Kasumi-1 (cell line): Measurements from ENCODE around the gene HLA-G.
"Not testable (repeated sequence)": the region's sequence is repeated elsewhere in the genome, so short reads cannot be mapped to it uniquely, and the experiment has no call there.

Source experiments
- DNase-seq, 2 experiments: peaks; one replicate each; lab custom pipeline; 2025; lab: John Stamatoyannopoulos, UW

The HLA-G gene

DNA sequence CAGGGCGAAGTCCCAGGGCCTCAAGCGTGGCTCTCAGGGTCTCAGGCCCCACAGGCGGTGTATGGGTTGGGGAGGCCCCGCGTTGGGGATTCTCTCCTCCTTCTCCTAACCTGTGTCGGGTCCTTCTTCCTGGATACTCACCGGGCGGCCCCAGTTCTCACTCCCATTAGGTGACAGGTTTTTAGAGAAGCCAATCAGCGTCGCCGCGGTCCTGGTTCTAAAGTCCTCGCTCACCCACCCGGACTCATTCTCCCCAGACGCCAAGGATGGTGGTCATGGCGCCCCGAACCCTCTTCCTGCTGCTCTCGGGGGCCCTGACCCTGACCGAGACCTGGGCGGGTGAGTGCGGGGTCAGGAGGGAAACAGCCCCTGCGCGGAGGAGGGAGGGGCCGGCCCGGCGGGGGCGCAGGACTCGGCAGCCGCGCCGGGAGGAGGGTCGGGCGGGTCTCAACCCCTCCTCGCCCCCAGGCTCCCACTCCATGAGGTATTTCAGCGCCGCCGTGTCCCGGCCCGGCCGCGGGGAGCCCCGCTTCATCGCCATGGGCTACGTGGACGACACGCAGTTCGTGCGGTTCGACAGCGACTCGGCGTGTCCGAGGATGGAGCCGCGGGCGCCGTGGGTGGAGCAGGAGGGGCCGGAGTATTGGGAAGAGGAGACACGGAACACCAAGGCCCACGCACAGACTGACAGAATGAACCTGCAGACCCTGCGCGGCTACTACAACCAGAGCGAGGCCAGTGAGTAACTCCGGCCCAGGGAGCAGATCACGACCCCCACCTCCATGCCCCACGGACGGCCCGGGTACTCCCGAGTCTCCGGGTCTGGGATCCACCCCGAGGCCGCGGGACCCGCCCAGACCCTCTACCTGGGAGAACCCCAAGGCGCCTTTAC lies at the start of gene HLA-G:
Gene HLA-G, plus strand, starts transcription at position 247 of the 892 bp plus-strand sequence. Its CDS starts 20 bp downstream, at position 267.
- no peak for DNase-seq

DNA sequence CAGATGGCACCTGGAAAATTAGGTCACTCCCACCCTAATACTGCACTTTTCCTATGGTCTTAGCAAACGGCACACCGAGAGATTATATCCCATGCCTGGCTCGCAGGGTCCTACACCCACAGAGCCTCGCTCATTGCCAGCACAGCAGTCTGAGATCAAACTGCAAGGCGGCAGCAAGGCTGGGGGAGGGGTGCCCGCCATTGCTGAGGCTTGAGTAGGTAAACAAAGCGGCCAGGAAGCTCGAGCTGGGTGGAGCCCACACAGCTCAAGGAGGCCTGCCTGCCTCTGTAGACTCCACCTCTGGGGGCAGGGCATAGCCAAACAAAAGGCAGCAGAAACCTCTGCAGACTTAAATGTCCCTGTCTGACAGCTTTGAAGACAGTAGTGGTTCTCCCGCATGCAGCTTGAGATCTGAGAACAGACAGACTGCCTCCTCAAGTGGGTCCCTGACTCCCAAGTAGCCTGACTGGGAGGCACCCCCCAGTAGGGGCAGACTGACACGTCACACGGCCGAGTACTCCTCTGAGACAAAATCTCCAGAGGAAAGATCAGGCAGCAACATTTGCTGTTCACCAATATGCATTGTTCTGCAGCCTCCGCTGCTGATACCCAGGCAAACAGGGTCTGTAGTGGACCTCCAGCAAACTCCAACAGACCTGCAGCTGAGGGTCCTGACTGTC lies 47.5 kb upstream of the HLA-G start:
- DNase-seq: not testable (repeated sequence)

DNA sequence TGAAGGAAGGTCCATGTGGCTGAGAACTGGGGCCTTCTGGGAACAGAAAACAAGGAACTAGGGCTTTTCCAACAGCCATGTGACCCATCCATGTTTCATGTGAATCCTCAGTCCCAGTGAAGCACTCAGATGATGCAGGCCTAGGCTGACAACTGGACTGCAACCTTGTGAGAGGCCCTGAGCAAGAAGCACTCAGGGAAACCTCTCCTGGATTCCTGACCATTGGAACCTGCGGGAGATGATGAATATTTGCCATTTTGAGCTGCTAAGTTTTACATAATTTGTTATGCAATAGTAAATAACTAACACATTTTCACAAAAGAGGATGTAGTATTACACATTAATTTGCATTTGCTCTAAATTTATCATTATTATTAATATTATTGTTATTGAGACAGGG lies 38.4 kb upstream of the HLA-G start:
- no peak for DNase-seq

DNA sequence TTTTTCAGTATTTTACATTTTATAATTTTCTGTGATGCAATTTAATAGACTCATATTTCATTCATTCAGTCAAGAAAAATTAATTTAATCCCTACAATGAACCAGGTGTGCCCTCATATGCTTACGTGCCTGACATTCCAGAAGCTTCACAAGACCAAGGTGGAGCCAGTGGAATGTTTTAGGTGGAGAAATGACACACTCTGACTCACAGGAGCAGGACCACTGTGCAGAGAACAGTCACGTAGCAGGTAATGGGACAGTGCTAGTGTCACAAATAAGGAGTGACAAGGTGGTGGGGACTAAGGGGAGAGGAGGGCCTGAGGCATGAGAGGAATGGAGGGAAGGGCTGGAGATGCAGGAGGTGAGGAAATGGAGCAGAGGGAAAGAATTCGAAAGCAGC lies 37.0 kb upstream of the HLA-G start:
- no peak for DNase-seq

DNA sequence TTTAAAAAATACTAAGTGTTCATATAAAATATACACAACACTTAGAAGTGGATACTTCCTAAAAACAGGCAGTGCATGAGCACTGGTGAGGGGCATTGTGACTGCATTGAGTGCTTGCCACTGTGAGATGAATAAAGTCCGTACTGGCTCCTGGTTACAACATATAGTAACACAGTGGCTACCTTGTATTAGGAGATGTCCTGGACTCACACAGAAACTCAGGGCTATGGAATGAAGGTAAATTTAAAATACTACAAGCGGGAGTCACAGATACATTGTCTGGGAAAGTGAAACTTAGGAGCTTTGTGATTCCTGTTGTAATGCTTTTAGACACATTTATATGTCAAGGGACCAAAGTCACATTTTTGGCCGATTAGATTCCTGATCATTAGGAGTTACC lies 36.5 kb upstream of the HLA-G start:
- no peak for DNase-seq

DNA sequence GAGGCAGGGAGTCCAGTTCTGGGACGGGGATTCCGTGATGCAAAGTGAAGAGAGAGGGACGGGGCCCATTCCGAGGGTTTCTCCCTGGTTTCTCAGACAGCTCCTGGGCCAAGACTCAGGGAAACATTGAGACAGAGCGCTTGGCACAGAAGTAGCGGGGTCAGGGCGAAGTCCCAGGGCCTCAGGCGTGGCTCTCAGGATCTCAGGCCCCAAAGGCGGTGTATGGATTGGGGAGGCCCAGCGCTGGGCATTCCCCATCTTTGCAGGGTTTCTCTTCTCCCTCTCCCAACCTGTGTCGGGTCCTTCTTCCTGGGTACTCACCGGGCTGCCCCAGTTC lies 35.9 kb upstream of the HLA-G start:
- no peak for DNase-seq

DNA sequence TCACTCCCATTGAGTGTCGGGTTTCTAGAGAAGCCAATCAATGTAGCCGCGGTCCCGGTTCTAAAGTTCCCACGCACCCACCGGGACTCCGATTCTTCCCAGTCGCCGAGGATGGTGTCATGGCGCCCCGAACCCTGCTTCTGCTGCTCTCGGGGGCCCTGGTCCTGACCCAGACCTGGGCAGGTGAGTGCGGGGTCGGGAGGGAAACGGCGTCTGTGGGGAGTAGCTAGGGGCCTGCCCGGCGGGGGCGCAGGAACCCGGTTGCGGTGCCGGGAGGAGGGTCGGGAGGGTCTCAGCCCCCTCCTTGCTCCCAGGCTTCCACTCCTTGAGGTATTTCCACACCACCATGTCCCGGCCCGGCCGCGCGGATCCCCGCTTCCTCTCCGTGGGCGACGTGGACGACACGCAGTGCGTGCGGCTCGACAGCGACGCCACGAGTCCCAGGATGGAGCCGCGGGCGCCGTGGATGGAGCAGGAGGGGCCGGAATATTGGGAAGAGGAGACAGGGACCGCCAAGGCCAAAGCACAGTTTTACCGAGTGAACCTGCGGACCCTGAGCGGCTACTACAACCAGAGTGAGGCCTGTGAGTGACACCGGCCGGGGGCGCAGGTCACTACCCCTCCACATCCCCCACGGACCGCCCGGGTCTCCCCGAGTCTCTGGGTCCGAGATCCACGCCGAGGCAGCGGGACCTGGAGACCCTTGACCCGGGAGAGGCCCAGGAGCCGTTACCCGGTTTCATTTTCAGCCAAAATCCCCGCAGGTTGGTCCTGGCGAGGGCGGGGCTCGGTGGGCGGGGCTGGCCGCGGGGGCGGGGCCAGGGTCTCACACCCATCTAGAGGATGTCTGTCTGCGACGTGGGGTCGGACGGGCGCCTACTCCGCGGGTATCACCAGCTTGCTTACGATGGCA lies 35.2 kb upstream of the HLA-G start:
- DNase-seq: no peak

DNA sequence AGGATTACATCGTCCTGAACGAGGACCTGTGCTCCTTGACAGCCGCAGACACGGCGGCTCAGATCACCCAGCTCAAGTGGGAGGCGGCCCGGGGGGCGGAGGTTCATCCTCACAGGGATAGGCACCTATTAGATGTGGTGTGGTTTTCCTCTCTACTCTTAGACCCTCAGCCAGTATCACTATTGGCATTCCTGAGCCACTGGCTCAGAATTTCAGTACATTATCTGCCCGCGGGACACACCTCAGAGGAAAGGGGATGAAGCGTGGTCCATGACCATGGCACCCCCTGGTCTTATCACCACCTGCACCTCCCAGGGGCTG lies 34.6 kb upstream of the HLA-G start:
- no peak for DNase-seq

DNA sequence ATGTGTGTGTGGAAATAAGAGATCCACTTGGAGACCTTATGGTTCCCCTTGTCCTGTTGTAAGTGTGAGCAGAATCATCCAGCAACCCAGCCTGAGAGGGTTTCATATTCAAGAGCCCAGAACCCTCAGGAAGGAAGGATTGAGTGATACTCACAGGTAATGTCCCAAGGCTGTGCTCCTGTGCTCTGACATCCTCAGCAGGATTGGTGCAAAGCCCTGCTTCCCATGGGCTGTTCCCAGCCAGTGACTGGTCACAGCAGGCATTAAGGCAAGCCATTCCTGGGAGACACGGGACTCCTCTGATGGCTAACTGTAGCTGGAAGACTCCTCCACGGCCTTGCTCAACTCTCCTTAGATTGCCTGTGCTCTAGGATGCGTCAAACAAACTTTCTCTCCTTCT lies 33.8 kb upstream of the HLA-G start:
- DNase-seq: no peak

DNA sequence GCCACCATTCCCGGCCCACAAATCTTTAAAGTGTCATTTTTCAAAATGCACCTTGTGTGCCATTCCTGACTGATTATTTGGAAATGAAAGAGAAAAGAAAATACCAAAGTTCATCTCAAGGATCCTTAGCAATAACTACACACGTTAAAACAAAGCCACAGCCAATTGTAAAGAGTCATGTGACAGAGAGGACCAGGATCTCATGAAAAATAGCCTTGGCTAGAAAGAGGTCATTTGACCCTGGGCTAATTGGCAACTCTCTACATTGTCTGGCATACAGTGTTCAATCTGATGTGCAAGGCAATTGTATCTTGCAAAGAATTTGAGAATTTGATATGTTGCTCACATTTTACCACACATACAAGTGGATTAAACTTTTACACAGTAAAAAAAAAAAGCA lies 31.6 kb upstream of the HLA-G start:
- no peak for DNase-seq

DNA sequence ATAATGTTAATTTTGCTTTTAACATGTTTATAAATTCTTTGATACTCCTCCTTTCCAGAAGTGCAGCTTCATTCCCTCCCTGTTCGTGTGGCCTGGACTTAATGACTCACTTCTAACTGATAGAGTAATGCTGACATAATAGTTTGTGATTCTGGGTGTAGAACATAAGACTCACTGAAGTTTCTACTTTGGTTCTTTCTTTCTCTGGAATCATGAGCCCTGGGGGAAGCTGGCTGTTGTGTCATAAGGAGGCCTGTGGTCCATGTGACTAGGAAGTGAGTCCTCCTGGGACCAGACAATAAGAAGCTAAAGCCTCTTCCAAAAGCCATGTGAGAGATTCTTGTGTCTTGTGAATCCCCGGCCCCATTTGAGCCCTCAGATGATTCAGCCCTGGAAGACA lies 30.5 kb upstream of the HLA-G start:
- DNase-seq: no peak

DNA sequence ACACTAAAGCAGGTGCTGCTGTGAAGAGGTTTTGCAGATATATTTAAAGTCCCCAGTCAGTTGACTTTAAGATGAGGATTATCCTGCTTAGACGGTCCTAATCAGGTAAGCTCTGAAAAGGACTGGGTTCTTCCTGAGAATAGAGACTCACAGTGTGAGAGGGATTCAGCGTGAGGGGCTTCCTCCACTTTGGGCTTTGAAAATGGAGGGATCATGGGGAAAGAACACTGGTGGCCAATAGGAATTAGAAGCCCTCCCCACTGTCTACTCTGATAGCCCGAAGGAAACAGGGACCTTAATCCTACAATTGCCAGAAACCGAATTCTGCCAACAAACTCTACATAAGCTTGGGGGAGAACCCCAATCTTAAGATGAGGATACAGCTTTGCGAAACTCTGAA lies 29.7 kb upstream of the HLA-G start:
- DNase-seq: no peak

DNA sequence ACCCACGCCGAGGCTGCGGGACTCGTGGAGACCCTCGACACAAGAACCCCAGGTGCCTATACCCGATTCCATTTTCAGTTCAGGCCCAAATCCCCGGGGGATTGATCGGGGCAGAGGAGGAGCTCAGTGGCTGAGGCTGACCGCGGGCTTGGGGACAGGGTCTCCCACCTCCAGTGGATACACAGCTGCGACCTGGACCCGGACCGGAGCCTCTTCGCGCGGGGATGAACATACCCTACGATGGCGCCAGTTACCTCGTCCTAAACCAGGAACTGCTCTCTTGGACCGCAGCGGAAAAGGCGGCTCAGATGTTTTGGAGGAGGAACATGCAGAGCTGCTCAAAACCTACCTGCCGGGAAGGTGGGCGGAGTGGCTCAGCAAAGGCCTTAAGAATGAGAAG lies 27.4 kb upstream of the HLA-G start:
- DNase-seq: no peak

DNA sequence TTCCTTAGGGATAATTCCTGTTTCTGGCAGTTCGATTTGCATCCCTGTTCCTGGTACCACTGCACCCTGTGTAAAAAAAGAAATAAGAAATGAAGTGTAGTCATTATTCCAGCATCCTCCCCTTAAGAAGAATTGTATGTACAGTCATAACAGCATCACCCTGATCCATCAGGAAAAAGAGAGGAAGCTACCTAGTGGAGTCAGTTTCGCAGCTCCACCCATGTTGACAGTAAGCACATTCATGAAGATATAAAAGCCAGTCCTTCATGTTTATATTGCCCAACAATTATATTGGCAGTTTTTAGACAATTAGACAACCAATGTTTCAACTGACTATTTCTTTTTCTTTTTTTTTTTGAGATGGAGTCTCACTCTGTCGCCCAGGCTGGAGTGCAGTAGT lies 21.2 kb upstream of the HLA-G start:
- DNase-seq: no peak

DNA sequence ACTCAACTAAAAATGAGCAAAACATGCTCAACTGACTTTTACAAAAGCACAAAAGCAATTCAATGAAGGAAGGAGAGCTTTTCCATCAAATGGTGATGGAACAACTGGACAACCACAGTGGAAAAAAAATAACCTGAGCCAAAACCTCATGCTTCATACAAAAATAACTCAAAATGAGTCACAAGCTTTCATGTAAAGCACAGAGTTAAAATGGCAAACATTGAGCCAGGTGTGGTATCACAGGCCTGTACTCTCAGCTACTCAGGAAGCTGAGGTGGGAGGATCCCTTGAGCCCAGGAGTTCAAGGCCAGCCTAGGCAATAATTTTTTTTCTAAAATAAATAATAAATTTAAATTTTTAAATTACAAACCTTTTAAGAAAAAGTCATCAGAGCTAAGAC lies 18.4 kb upstream of the HLA-G start:
- DNase-seq: no peak

DNA sequence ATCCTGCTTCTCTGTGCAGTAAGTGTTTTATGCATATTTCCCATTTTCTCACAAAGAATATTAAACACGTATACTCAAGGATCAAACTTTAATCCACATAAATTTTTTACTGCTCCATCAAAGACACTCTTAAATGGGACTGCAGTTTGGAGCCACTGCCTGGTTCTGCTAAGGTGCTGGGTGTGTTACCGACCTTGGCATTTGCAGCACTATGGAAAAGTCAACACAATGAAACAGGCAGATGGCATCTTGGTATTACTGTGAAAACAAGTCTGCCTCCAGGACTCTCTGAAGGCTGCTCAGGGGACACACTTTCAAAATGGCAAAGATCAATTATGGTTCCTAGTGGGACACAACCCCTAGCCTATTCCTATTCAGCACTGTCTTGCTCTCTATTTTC lies 17.3 kb upstream of the HLA-G start:
- DNase-seq: no peak

DNA sequence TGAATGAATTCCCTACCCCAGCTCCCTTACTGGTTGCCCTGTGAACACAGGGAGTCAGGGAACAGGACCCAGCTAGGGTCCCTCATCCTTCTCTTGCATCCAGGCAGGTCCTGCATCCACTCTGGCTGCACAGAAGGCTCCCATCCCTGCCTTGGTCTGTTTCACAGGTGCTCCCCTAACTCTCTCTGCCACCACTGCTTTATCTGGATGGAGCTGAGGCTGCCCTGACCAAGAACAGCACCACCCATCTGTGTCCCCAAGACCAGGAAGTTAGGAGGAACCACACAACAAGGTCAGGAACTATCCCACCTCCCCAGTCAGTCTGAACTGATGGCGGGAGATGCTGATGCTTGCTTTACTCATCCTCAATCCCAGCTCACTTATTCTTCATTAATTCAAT lies 16.2 kb upstream of the HLA-G start:
- no peak for DNase-seq

DNA sequence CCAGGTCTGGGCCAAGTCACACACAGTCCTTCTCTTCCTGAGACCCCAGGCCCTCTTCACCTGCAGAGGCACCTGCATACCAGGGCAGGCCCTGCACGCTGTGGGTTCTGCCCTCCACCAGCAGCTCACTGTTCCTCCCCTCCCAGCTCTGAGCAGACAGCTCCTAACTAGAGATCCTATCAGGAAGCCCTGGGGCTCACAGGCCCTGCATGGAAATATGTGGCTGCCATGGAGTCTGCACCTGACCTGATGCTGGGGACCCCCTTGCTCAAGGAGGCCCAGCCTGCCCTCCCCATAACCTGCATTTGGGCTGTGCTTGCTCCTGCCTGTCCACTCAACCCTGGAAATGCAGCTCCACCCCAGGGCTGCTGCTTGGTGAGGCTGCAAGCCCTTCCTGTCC lies 14.6 kb upstream of the HLA-G start:
- DNase-seq: no peak

DNA sequence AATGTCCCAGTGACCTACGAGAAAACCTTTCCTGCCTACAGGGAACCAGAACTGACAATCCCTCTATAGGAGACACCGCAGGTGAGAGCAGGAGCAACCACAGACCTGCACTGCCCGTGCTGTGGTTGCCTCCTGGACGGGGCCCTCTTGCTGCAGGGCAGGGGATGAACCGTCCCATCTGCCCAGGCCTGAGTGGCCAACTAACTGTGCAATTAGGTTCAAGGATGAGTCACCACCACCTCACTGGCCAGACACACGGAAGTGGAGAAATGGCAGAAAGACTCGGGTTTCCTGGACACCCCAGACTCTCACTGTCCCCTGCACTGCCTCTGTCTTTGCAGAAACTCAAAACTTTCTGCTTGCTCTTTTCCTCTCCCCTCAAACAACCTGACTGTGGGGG lies 13.8 kb upstream of the HLA-G start:
- DNase-seq: no peak

DNA sequence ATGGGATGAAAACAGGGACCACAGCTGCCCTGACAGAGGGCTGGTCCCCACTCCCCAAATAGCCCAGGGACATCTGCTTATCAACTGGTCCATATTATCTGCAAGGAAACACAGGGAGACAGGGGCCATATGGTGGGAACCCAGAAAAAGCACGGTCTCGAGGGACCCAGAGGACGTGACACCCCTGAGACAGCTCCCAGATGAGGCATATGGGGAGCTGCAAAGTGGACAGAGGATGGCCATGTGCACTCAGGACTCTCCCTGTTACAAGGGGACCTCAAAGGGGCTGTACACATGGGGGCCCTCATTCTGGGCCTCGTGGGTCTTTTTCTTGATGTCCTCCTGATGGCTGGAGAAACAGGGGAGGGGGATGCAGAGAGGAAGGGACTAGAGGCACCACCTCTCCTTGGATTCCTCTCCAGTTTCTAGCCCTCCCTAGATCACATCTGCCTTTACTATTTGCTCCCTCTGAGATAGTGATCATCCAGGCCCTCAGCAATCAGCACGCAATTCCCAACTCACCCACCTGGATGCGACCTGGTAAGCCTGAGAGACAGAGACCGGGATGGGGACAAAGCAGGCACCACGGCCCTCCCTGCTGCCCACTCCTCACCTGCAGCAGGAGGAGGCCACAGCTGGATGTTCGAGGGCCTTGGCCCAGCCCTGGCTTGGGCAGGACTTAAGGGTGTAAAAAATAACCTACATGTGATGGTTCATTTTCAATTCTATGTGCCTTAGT lies 13.1 kb upstream of the HLA-G start:
- DNase-seq: no peak

DNA sequence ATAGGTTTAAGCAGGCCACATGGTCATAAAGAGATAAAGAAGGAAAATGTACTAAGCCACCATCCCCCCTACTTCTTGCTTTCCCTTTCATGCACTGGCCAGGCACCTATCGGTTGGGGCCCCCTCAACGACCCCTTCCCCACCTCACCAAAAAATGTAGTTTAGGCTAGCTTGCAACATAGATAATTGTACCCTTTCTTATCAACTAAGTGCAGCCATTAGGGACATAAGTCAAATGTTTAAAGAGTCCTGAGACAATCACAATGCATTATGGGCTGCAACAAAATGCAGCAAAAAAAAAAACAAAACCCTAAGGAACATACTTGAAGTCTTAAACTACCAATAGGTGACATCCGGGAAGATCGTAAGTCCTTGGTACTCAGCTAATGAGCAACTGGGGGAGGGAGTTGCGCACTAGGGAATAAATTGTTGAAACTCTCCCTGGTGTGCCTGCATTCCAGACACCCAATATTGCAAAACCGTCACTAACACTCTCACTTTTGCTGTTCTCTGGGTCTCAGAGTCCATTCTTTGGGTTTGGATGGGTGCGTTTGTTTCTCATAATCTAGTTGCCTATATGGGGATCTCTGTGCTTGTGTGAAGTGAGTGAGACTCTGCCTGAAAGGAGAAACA lies 12.4 kb upstream of the HLA-G start:
- DNase-seq: no peak

DNA sequence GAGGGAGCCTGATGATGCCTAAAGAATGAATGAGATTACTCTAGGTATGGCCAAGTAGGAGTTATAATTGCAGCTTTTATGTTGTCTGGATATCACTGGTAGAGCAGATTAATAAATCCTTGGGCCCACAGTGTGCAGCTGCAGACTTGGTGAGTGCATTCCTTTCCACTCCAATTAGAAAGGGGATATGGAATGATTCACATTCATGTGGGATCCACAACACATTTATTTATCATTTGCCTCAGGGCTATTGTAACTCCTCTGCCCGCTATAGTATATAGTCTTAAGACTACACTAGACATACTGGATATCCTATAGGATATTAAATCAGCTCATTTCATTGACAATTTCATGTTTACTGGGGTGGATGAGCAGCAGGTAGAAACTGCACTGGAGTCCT lies 11.6 kb upstream of the HLA-G start:
- no peak for DNase-seq
